HL-60 (cell line): ENCODE results near the gene HIGD2A.

Source experiments
- DNase-seq, 2 experiments: peaks; one replicate each; pipeline ENCODE4 v3.0.0-alpha.2; 2010 to 2020; ENCODE audit warnings: low read depth in 1 of 2, low spot score in 1 of 2
- H3K27ac ChIP-seq: fragments of 250-450 bp; sonication (Bioruptor Pico); replicated peaks from 2 replicates; pipeline ENCODE4 v1.5.1; 2020; ENCODE audit warnings: mild to moderate bottlenecking, moderate library complexity
- H3K27me3 ChIP-seq: fragments of 250-450 bp; sonication (Bioruptor Pico); 2 replicates; pipeline ENCODE4 v1.5.1; 2021; ENCODE audit warnings: mild to moderate bottlenecking, moderate library complexity; ENCODE audit not compliant: insufficient read depth, poor library complexity, severe bottlenecking
- H3K4me3 ChIP-seq: replicated peaks from 2 replicates; pipeline ENCODE4 v1.5.1; 2011; ENCODE audit warnings: mild to moderate bottlenecking, control low read depth, low read length; ENCODE audit not compliant: insufficient read depth
- GABPA ChIP-seq: IDR thresholded peaks from 2 replicates; pipeline ENCODE4 v1.6.1; 2012; ENCODE audit warnings: low read depth
- POLR2AphosphoS5 ChIP-seq: IDR thresholded peaks from 2 replicates; pipeline ENCODE4 v1.6.1; 2012; ENCODE audit warnings: low read depth
- REST ChIP-seq: IDR thresholded peaks from 2 replicates; pipeline ENCODE4 v1.6.1; 2012; ENCODE audit warnings: low read depth; ENCODE audit not compliant: insufficient replicate concordance
- SPI1 ChIP-seq: IDR thresholded peaks from 2 replicates; pipeline ENCODE4 v1.6.1; 2012; ENCODE audit warnings: low read depth, mild to moderate bottlenecking, borderline replicate concordance
- long read RNA-seq: library from polyadenylated mRNA; unstranded; transcript quantifications from one replicate; pipeline ENCODE4 v2.0.0, GENCODE V29; 2020
- TF ChIP-seq, protein P1 (sequence below): IDR thresholded peaks from one replicate; pipeline ENCODE4 v1.5.1; 2011; ENCODE audit warnings: low read length, control low read depth, inconsistent platforms; ENCODE audit not compliant: insufficient read depth

The HIGD2A gene
- long read RNA-seq, transcript HIGD2A-201 (2 exons, 668 nt): major isoform, 75 of 76 reads
- long read RNA-seq, partial matches to known transcripts: 0 of 76 reads
- long read RNA-seq, other reads (novel, unspliced or antisense): 1 of 76 reads

DNA sequence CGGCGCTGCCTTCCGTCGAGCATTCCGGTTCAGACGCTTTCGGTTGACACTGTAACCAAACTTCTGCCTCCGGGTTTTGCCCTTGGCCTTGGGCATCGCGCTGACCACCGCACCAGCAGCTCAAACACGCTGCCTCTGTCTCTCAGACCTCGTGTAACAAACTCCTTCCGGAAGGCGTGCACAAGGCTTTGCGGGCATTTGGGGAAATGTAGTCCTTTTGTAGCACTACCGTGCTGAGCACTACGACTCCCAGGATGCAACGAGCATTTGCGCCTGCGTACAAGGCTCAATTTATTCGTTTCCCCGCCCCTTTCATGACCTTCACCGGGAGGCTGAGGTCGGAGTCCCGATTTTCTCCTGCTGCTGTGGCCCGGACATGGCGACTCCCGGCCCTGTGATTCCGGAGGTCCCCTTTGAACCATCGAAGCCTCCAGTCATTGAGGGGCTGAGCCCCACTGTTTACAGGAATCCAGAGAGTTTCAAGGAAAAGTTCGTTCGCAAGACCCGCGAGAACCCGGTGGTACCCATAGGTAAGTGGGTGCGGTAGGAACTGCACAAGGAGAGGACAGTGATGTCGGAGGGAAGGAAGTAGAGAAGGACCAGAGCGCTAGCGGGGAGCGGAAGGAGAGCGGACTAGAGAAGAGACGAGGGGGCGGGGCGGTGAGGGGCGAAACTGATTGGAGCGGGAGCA lies at the start of gene HIGD2A, which contains the start of gene NOP16:
TSS of gene HIGD2A (plus strand) at position 308 of the 691 bp plus-strand sequence. CDS start at position 377, 69 bp downstream.
TSS of gene NOP16 (minus strand) at position 155 of the 691 bp plus-strand sequence. CDS start at position 96, 59 bp downstream.
- DNase-seq: peak; percentile 99
- peak within 1 kb of the TSS; percentile 91 for H3K4me3 ChIP-seq
- no peaks in the 10 kb centered on the region for H3K27me3 ChIP-seq
- H3K27ac ChIP-seq: peak within 1 kb of the TSS; percentile 97
- TF ChIP-seq, protein P1, sequence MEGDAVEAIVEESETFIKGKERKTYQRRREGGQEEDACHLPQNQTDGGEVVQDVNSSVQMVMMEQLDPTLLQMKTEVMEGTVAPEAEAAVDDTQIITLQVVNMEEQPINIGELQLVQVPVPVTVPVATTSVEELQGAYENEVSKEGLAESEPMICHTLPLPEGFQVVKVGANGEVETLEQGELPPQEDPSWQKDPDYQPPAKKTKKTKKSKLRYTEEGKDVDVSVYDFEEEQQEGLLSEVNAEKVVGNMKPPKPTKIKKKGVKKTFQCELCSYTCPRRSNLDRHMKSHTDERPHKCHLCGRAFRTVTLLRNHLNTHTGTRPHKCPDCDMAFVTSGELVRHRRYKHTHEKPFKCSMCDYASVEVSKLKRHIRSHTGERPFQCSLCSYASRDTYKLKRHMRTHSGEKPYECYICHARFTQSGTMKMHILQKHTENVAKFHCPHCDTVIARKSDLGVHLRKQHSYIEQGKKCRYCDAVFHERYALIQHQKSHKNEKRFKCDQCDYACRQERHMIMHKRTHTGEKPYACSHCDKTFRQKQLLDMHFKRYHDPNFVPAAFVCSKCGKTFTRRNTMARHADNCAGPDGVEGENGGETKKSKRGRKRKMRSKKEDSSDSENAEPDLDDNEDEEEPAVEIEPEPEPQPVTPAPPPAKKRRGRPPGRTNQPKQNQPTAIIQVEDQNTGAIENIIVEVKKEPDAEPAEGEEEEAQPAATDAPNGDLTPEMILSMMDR: no peak
- TF ChIP-seq SPI1 (peak; percentile 48; the same call in 1 of the 2 replicates), POLR2AphosphoS5 (peak; percentile 84), GABPA (peak; percentile 98), REST (peak; percentile 48)

- Histone ChIP-seq H3K27me3 (no peaks in the 10 kb centered on the region), H3K4me3 (no peak overlapping the region), H3K27ac (no peak overlapping the region)
- no peak for TF ChIP-seq GABPA
- no peak for TF ChIP-seq REST
- TF ChIP-seq SPI1: no peak
- TF ChIP-seq, protein P1: no peak
- TF ChIP-seq POLR2AphosphoS5: no peak
- DNase-seq: no peak
Observed at GRCh38 chr5:176339304-176339703, 49.2 kb upstream of the HIGD2A start.

DNA sequence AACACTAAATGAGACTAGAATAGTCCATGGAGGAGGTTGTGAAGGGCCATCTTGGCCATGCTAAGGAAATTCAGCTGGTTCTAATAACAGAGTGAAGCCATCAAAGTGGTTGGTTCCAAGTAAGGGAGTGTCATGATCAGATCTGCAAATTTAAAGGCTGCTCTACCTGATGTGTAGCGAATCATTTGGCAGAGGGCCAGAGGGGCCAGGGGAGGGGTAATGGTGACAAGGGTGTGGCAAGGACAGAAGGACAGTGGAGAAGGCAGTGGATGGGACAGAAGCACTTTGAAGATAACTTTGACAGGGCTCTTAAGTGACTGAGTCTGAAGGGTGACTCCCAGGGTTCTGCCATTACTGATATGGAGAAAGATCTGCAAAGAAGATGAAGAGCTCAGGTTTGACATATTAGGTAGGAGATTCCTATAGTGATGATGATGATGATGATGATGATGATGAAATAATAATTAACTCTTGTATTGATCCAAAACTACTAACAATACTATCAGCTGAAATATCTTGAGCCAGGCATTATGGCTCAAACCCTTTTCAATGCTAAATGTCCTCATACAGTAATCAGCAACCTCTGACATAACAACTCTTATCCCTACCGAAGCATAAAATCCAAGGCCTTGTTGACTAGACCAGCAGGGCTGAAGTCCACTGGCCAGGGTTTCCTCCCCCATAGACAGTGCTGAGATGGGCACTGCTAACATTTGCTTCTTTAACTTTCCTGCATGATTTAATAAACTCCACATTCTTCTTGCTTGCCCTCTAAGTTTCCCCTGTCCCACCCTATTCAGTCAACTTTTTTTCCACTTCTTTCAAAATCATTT lies 47.0 kb upstream of the HIGD2A start:
- Histone ChIP-seq H3K4me3 (no peak overlapping the region), H3K27ac (no peak overlapping the region), H3K27me3 (no peaks in the 10 kb centered on the region)
- no peak for DNase-seq
- no peak for TF ChIP-seq SPI1
- TF ChIP-seq, protein P1: no peak
- TF ChIP-seq POLR2AphosphoS5: no peak
- no peak for TF ChIP-seq REST
- TF ChIP-seq GABPA: no peak
